ENCODE data around the gene IFT172.

The IFT172 gene

DNA sequence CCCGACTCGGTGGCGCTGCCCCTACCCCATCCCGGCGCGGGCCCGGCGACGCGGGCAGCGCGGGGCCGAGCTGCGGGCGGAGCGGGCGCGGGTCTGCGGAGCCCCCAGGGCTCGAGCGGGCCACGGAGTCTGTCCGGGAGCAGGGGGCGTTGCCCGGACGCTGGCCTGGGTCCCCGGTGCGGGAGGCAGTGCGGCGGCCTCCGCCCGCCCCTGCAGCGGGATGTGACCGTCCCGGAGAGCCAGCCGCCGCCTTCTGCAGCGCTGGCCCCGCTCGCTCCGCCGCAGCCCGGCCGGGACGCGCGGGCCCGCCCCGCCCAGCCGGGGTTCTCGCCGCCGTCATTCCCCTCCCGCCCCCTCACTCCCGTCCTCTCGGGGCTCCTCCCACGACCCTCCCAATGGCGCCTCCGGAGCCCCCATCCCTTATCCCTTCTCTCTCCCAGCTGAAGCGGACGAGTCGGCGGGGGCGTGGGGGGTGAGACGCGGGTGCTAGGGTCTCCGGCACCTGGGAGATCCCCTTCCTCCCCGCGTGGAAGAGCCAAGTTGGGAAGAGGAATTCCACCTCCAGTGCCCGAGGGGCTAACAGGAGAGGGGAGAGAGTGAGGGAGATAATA, 5.5 kb upstream of the IFT172 start, which contains the start of gene FNDC4:
Gene FNDC4, minus strand, starts transcription at position 257 of the 611 bp plus-strand sequence. CDS start 521 bp downstream, outside the sequence.
- DNase-seq (ENCODE audit: low spot score): peak; percentile 72

DNA sequence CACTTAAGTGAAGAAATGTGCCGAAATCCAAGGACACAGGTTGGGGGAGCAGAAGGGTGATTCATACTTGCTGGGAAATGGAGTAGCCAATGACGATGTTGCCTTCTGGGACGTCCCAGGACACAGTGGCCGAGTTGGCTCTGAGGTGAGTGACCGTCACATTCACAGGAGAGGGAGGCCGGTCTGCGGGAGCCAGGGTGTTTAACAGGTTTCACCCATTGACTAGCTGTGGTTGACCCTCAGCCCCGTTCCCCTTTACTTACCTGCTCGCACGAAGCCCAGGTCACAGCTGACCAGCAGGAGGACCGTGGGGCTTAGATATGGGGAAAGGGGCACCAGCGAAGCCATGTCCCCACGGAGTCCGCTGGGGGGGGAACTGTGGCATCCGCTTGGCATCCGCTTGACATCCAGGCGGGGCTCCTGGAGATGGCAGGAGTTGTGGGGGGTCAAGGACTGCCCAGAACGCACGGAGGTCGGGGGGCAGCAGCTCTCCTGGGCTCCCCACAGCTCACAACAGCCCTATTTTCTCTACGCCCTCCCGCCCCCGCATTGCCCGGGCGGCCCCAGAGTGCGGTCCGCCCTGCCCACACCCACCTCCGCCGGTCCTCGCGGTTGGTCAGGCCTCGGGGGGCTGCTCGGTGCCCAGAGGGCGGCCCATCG, 4.9 kb upstream of the IFT172 start:
- no peak for DNase-seq (ENCODE audit: low spot score)

DNA sequence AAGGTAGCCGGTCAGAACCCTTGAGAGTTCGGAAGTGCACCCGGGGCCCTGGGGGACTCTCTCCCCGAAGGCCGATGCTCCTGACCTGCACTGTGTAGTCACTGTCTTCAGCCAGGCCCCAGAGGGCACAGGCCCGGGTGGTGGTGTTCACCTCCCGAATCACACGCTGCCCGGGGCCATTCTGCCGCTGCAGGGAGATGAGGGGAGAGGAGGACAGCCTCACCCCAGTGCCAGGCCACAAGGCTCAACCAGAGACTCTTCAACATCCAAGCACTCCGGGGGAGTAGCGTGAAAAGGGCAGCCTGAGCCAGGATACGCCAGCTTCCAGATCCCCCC, 4.4 kb upstream of the IFT172 start:
- DNase-seq (ENCODE audit: low spot score): no peak

DNA sequence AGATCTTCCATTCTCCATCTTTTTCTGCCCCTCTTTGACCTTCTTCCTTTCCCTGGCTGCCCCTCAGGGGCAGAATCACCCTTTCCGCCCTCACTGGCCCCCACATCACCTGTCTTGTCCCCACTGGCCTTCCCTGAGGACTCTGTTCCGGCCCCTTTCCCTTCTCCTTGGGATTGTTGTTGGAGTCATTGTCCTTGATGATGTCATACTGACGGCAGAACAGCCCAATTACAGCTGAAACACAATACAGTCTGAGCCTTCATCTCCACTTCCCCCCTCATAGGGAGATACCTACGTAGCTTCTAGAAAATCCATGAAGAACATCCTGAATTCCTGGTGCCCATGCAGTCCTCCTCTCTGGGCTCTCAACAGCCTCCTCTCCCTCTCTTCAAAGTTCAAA, 3.0 kb upstream of the IFT172 start:
- no peak for DNase-seq (ENCODE audit: low spot score)

DNA sequence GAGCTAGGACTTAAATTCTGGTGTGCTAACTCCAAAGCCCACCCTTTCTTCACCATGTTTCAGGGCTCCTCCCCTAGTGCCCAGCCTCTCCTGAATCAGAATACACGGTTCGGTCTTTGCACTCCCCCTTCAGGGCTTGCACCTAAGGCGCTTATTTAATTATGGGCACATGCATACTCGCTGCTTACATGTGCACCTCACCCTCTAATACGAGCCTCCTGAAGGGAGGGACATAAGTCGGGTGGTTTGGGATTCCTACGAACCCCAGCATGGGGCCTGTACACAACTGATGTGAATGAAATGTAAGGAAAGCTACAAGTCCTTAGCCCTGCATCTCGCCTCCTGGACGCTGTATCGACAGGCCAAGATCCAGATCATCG, 435 bp downstream of the IFT172 start:
- DNase-seq (ENCODE audit: low spot score): no peak

DNA sequence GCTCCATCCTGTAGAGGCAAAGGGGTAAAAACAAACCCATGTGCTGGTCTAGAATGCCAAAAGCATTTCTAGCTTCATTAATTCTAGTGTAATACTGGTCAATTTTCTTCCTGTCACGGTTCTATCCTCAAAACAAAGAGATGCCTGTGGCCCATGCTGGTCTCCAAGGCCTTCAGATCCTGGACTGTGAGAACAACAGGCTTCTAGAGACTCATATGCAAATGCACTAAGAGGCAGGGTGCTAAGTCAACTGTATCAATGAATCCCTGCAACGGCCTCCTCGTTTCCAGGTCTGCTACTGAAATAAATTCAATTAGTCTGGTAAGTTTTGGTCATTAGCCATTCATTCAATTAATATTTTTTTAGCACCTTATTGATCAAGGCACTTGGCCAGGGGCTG, 4.0 kb downstream of the IFT172 start:
- DNase-seq (ENCODE audit: low spot score): no peak

DNA sequence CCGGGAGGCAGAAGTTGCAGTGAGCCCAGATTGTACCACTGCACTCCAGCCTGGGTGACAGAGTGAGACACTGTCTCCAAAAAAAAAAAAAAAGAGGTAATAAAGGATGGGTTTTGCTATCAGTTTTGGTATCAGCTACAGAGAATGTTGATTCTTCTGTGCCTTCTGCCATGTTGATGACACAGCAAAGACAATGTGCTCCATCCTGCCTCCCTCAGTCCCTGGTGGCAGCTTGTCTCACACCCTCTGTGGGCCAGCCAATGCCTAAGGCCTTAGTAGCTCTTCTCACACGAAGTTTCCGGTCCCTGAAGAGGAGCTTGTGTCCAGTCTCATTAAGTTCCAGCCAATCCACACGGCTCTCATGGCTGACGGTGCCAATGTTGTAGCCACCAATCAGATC, 17.6 kb downstream of the IFT172 start:
- no peak for DNase-seq (ENCODE audit: low spot score)

DNA sequence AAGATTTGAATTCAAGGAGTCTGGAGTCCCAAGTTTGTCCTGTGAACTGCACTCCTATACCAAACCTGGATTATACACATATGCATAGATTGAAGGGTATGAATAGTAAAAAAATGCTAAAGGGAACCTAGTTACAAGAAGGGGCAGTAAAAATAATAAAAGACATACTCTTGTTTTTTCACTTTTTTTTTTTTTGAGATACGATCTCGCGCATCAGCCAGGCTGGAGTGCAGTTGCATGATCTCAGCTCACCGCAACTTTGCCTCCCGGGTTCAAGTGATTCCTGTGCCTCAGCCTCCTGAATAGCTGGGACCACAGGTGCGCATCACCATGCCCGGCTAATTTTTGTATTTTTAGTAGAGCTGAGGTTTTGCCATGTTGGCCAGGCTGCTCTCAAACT, 25.1 kb downstream of the IFT172 start:
- DNase-seq (ENCODE audit: low spot score): no peak

DNA sequence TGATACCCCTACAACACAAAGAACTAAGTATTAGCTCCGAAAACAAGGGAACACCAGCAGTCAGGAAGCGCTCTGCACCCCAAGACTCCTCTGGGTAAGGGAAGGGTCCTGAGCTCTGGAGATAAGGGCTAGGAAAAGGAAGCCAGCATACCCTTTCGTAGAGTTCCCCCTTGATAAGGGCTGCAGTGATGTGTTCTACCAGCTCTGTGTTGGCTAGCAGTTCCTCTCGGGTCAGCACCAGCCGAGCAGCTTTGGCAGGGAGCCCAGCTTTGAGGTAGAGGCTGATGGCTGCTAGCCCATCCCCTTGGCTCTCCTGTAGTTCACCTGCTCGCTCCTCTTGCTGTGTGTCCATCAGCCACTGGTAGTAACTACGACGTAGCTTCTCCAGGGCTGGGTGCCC, 28.4 kb downstream of the IFT172 start:
- no peak for DNase-seq (ENCODE audit: low spot score)

DNA sequence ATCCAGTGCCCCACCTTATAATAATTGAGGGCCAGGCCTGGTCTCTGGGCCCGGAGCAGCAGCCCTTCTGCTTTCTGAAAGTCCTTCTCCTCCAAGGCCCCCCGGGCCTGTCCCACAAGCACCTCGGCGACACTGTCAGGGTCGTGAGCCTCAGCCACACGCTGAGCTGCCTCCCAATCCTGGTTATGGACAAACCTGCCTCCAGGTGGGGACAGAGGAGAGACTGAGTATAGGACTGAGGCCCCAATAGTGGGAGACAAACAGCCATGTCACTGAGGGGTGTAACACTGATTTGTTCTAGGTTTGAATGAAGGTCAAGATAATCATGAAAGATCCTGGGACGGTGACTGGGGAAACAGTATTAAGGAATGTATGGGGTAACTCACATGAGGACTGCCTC, 35.6 kb downstream of the IFT172 start:
- DNase-seq (ENCODE audit: low spot score): no peak

DNA sequence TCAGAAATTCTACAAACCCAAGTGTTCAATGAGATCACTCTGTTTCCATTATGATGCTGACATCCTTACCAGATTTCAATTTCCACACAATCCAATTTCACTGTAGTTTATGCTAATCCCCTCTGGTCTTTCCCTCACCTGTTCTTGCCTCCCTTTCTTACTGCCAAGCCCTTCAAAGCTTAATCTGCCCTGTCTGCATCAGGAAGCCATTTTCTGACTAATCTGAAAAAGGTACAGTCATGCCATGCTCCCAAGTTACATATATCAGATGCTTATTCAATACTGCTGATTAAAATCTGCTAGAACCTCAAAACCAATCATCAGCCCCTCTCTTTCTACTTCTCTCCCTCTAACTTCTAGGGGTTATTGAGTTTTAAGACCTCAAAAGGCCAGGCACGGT, 38.4 kb downstream of the IFT172 start:
- no peak for DNase-seq (ENCODE audit: low spot score)

DNA sequence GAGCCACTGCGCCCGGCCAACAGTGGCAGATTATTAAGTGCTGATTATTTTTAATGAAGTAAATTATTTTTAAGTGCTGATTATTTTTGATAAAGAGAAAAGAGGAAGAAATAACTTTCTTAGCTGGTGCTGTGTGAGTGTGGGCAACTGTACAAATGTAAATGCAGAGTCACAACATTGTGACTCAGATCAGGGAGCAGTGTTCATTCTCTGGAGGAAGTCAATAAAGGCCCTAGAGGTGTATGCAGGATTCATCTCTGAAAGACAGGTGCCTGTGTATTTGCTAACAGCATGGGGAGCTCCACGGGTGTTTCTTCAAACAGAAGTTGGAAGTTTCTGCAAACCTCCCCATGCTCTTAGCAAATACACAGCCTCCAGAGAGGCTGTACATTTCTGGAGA, 41.2 kb downstream of the IFT172 start:
- no peak for DNase-seq (ENCODE audit: low spot score)

DNA sequence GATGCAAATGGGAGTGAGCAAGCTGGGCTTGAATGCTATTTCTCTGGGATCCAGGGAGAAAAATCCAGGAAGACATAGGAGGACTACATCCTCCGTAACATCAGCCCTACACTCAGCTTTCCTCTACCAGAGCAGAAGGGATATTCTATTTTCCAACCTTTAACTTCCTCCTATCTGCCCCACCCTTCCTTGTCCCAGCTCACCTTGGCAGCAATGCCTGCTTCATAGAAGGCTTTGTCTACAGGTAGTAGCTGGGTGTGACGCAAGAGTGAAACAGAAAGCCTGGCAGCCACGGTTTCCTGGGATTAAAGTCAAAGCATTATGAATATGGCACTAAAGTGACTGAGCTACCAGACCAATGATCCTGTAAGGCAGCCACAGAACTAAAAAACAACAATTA, 43.5 kb downstream of the IFT172 start:
- DNase-seq (ENCODE audit: low spot score): no peak

DNA sequence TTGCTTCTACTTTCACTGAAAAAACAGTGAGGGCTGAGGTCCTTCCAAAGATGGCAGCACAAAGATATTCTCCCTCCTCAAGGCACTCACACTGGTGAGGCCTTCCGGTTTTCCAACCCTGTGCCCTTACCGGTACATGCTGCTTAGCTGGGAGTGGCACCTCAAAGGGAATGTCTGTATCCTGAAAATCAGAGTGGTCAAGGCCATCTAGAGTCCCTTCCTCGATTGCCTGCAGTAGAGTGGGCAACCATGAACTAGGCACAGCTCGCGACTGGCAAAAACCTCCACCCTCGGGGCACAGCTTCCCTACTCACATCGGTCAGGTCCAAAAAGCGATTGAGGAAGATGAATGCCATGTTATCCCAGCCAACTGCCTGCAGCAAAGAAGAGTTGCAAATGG, 43.9 kb downstream of the IFT172 start:
- DNase-seq (ENCODE audit: low spot score): no peak

DNA sequence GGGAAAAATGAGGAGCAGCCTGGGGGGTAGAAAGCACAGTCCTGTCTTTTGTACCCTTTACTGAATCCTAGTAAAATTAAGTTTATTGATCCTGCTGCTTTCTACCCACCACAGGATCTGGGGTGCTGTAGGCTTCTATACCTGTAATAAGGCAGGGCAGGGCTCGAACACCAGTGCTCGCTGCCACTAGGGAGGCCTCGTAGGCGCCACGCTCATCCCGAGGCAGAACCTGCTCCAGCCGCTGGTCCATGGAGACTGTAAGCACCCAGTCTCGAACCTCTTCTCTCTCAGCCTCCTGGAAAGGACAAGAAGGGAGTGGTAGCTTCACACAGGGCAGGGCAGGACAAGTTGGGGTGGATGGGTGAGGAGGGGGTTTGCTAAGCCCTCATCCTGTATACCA, 44.4 kb downstream of the IFT172 start:
- no peak for DNase-seq (ENCODE audit: low spot score)

DNA sequence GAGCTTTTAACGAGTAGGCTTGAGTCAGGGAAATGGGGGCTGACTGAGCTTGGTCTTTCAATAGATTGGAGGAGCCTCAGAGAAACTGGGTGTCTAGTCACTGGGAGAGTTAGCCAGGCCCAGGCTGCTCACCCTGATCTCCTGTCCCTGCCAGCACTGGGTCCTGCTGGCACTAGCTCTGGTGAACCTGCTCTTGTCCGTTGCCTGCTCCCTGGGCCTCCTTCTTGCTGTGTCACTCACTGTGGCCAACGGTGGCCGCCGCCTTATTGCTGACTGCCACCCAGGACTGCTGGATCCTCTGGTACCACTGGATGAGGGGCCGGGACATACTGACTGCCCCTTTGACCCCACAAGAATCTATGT, 46.6 kb downstream of the IFT172 start:
- DNase-seq (ENCODE audit: low spot score): no peak

DNA sequence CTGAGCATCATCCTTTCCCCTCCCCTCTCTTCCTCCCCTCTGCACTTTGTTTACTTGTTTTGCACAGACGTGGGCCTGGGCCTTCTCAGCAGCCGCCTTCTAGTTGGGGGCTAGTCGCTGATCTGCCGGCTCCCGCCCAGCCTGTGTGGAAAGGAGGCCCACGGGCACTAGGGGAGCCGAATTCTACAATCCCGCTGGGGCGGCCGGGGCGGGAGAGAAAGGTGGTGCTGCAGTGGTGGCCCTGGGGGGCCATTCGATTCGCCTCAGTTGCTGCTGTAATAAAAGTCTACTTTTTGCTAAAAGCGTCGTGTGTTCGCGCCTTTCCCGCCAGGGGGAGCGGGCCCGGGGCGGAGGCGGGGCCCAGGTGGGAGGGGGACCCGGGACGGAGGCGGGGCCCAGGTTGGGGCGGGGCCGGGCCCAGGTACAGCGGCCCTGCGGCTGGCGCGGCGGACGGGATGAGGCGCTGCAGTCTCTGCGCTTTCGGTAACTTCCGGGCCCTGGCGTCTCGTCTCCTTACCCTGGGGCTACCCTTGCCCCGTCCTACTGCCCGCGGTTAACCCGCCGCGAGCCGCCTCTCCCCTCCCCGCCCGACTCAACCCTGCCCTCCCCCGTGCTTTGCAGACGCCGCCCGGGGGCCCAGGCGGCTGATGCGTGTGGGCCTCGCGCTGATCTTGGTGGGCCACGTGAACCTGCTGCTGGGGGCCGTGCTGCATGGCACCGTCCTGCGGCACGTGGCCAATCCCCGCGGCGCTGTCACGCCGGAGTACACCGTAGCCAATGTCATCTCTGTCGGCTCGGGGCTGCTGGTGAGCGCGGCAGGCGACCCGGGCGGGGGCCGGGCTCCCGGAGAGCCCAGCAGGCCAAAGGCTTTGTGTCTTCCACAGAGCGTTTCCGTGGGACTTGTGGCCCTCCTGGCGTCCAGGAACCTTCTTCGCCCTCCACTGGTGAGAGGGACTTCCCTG, 47.3 kb downstream of the IFT172 start, which contains the start of gene KRTCAP3:
Gene KRTCAP3, plus strand, starts transcription at position 424 of the 962 bp plus-strand sequence. Its CDS starts 32 bp downstream, at position 456.
- DNase-seq (ENCODE audit: low spot score): no peak

DNA sequence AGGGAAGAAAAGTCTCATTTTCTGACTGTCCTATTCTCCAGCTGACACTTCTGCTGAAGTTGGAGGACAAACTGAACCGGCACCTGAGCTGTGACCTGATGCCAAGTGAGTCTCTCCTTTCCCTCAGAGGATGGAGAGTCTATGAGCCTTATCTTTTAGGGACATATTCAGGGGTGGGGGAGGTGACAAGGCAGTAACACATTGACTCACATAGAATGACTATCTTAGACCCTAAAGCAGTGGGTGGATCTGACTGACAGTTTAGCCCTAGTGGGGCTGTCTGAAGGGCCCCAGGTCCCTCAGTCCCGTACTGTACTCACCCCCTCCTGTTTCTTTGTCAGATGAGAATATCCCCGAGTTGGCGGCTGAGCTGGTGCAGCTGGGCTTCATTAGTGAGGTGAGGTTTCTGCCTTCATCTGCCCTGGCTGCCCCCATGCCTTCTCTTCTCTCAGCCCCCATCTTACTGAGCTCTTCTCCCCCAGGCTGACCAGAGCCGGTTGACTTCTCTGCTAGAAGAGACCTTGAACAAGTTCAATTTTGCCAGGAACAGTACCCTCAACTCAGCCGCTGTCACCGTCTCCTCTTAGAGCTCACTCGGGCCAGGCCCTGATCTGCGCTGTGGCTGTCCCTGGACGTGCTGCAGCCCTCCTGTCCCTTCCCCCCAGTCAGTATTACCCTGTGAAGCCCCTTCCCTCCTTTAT, 48.2 kb downstream of the IFT172 start:
- no peak for DNase-seq (ENCODE audit: low spot score)

DNA sequence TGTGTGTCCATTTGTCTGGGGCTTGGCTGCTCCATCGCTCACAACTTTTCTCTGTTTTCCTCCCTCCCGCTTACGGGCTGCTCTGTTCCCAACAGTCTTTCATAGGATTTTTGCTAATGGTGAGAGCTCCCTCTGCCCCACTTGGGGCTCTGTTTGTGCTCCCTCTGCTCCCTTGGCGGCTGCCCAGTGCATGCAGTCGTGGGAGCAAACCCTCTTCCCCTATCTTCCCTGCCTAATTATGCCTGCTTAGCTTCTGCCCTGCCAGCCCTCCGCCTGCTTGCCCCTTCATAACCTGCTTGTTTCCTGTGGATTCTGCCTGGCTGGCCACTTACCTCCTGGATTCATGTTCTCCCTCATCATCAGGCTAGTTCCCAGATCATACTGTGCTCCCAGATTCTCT, 53.9 kb downstream of the IFT172 start:
- no peak for DNase-seq (ENCODE audit: low spot score)

DNA sequence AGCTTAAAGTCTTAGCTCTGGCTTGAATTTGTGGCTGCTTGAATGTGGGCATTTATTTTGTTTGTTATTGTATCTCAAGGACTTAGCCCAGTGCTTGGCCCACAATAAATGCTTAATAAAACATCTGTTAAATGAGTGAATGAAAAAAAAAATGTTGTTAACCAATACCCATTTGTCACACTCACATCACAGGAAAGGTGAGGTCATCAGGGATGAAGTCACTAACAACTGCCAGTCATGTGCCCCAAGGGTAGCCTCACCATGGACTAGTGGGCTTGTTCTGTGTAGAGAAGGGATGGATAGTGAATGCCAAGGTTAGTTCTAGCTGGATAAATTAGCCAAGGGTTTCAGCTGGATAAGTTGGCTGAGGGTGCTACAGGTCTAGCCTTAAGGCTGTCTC, 58.1 kb downstream of the IFT172 start:
- no peak for DNase-seq (ENCODE audit: low spot score)

DNA sequence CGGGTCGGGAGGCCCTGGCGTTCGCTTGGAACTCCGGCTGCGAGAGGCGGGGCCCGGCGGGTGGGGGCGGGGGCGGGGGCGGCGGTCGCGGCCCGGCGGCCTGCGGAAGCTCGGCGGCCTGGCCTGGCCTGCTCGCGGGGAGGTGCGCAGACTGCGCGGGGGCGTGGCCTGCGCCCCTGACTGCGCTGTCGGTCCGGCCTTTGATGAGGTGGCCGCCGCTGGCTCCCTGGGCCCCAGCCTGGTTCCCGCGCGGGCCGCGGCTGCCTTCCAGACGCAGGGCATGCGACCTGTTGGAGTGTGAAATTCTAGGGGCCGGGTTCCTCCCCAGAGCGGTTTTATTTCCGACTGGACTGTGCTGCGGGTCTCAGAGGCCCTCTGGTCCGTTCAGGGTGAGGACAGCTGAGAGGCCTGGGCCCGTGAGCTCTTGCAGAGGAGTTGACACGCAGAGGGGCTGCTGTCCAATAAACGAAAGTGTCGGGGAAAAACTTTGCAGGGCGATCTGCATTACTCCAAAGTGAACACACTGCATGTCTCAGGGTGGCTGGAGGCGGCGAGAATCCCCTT, 60.5 kb downstream of the IFT172 start:
- no peak for DNase-seq (ENCODE audit: low spot score)
